BLaER1 treated with 17β-estradiol and CSF1 and Interleukin-3, amounts not matched to agents 10 nM and 100 nM (cell line): ENCODE measurements around the gene KRTAP10-5.
A peak's percentile ranks its signal among the peaks of the same experiment; 100 is the strongest.

Source experiments
- H3K27ac ChIP-seq, 11 experiments: shearing (Covaris generic); formaldehyde crosslinking; 2 replicates each; pipeline ENCODE4 v1.8.1; 2022
- H3K27me3 ChIP-seq, 11 experiments: shearing (Covaris generic); formaldehyde crosslinking; 2 replicates each; pipeline ENCODE4 v1.8.1; 2022
- H3K36me3 ChIP-seq, 11 experiments: shearing (Covaris generic); formaldehyde crosslinking; 2 replicates each; pipeline ENCODE4 v1.8.1; 2022
- H3K4me1 ChIP-seq, 10 experiments: shearing (Covaris generic); formaldehyde crosslinking; 2 replicates each; pipeline ENCODE4 v1.8.1; 2022
- H3K4me2 ChIP-seq, 11 experiments: shearing (Covaris generic); formaldehyde crosslinking; 2 replicates each; pipeline ENCODE4 v1.8.1; 2022
- H3K4me3 ChIP-seq, 10 experiments: shearing (Covaris generic); formaldehyde crosslinking; 2 replicates each; pipeline ENCODE4 v1.8.1; 2022
- H3K9ac ChIP-seq, 11 experiments: shearing (Covaris generic); formaldehyde crosslinking; 2 replicates each; pipeline ENCODE4 v1.8.1; 2022
- H3K9me3 ChIP-seq, 11 experiments: shearing (Covaris generic); formaldehyde crosslinking; replicated peaks in 1 of 11; 2 replicates each; pipeline ENCODE4 v1.8.1; 2022
- H4K20me1 ChIP-seq, 11 experiments: shearing (Covaris generic); formaldehyde crosslinking; 2 replicates each; pipeline ENCODE4 v1.8.1; 2022
- Cebpa-rat ChIP-seq, 11 experiments: shearing (Covaris generic); IDR thresholded peaks; 2 replicates each; pipeline ENCODE4 v1.8.1; 2022

KRTAP10-5 gene

DNA sequence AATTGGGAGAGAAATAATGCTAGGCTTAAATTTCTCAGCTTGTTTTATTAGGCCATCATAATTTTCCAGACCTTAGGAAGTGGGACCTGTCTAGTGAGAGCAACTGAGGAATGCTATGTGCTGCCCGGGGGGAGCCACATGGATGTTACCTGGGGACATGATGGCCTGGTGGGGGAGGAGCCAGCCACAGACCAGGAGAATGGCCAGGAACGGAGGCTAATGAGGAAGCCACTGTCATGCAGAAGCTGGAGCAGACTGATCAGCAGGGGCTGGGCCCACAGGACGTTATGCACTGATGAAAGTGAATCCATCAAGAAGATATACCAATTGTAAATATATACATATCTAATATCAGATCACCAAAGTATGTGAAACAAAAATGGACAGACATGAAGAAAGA is 35.8 kb downstream of the KRTAP10-5 start:
- Histone ChIP-seq H3K27ac (no peak overlapping the region), H3K36me3 (no peaks in the 10 kb centered on the region; a peak in 1 of 22 replicates), H3K4me2 (no peak overlapping the region), H3K9ac (no peak overlapping the region), H3K9me3 (peaks cover 14 to 22% (median 19%) of the 10 kb centered on the region in 11 experiments), H4K20me1 (no peaks in the 10 kb centered on the region), H3K27me3 (no peaks in the 10 kb centered on the region), H3K4me3 (no peak overlapping the region), H3K4me1 (peaks cover 15 to 34% (median 21%) of the 10 kb centered on the region in 10 experiments)
- no peak for TF ChIP-seq Cebpa-rat (IDR thresholded peaks at IDR 0.05)

DNA sequence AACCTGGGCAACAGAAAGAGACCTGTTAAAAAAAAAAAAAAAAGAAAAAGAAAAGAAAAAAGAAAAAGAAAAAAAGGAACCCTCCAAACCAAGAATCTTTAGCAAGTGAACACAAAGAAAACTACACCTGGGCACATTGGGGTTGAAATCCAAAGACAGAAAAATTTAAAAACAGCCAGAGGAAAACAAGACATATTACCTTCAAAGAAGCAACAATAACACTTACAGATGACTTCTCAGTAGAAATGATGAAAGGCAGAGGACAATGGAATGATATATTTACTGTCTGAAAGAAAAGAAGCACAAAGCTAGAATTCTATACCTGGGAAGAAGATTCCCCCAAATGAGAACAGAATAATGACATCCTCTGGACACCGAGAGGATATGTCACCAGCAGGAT is 37.7 kb downstream of the KRTAP10-5 start:
- no peaks in the 10 kb centered on the region; a peak in 1 of 22 replicates for H3K36me3 ChIP-seq
- H3K4me2 ChIP-seq = no peak overlapping the region
- no peak overlapping the region for H3K27ac ChIP-seq
- no peak overlapping the region for H3K4me3 ChIP-seq
- peaks cover 6 to 23% (median 9%) of the 10 kb centered on the region in 10 experiments for H3K4me1 ChIP-seq
- peaks cover 14 to 22% (median 18%) of the 10 kb centered on the region in 11 experiments for H3K9me3 ChIP-seq
- no peaks in the 10 kb centered on the region for H4K20me1 ChIP-seq
- H3K27me3 ChIP-seq = no peaks in the 10 kb centered on the region
- TF ChIP-seq Cebpa-rat (IDR thresholded peaks at IDR 0.05) = no peak
- H3K9ac ChIP-seq = no peak overlapping the region

DNA sequence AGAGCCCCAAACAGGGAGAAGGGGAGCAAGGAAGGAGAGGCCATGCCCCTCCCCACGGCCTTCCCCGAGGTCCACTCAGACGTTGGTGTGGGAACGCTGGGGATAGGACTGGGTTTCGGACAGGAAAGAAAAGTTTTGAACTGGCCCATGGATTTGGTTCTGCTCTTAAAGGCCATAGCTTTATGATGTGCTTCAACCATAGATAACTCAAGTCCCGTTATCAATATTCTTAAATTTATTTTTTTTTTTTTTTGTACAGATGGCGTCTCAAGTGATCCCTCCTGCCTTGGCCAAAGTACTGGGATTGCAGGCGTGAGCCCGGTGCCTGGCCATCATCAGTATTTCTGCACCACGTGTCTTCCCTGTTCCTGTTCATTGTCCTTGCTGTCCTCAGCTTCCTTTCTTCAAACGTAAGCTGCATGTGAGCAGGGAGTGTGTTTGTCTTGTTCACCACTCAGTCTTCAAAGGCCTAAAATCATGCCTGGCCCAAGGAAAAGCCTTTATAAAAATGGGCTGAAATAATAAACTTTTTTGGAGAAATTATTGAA is 39.6 kb downstream of the KRTAP10-5 start:
- Histone ChIP-seq H3K4me2 (peak overlapping the region in 4 of 11 experiments; percentile 16 to 44 (median 32); a peak in 2 of 22 replicates), H3K36me3 (no peaks in the 10 kb centered on the region), H3K9ac (no peak overlapping the region), H3K27ac (no peak overlapping the region), H4K20me1 (no peaks in the 10 kb centered on the region), H3K9me3 (peaks cover 0 to 6% (median under 1%) of the 10 kb centered on the region in 11 experiments; a peak in 8 of 22 replicates), H3K27me3 (no peaks in the 10 kb centered on the region), H3K4me1 (peaks cover 0 to 17% (median 2%) of the 10 kb centered on the region in 10 experiments; a peak in 4 of 20 replicates), H3K4me3 (no peak overlapping the region)
- TF ChIP-seq Cebpa-rat (IDR thresholded peaks at IDR 0.05) = no peak

DNA sequence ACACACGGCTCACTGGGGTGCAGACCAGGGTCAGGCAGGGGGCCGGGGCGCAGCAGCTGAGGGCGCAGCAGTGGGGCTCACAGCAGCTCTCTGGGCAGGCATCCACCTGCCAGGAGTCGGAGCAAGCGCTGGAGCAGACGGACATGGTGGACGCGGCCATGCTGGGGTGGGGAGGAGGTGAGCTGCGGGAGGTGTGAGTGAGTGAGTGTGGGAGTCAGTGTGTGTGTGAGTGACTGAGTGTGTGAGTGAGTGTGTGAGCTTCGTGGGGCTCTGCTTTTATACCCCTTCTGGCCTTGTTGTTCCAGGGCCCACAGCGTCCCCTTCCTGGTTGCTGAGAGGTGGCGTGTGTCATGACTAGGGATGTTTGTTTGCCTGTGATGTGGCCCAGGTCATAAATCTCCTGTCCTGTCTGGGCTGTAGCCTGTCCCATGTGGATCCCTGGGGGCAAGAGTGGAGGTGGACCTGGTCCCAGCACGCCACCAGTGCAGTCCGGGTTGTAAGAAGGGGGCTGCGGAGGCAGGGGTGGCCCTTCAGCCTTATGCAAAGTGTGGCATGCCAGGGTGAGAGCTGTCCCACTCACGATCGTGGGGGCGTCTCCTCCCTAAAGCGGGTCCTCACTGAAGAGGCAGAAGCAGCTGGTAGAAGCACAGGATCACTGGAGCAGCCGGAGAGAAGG is 40.3 kb downstream of the KRTAP10-5 start, which contains the start of gene KRTAP10-1:
KRTAP10-1 (minus strand) TSS at position 205 of the 676 bp plus-strand sequence; CDS start at position 160, 45 bp downstream.
- Histone ChIP-seq H3K36me3 (no peaks in the 10 kb centered on the region), H3K4me3 (no peak within 1 kb of the TSS), H3K27me3 (no peaks in the 10 kb centered on the region), H3K4me2 (peak within 1 kb of the TSS in 4 of 11 experiments; percentile 16 to 44 (median 32); a peak in 2 of 22 replicates), H3K4me1 (peaks cover 0 to 17% (median 2%) of the 10 kb centered on the region in 10 experiments; a peak in 4 of 20 replicates), H4K20me1 (no peaks in the 10 kb centered on the region), H3K27ac (no peak within 1 kb of the TSS), H3K9ac (no peak within 1 kb of the TSS), H3K9me3 (no peaks in the 10 kb centered on the region; a peak in 1 of 22 replicates)
- TF ChIP-seq Cebpa-rat (IDR thresholded peaks at IDR 0.05) = no peak

DNA sequence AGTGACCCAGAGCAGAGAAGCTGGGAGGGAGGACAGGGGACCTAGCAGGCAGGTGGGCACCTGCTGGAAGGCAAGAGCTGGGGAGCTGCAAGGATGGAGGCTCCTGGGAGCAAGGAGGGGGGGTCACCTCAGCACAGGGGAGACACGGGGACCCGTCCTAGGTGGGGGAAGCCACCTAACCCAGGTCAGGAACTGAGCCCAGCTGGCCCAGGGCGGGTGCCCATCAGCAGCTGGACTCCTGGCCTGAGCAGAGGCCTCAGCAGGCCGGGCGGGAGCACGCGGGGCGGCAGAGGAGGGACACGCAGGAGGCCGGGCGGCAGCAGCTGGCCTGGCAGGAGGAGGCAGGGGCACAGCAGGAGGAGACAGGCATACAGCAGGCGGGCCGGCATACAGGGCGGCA is 41.4 kb downstream of the KRTAP10-5 start:
- Histone ChIP-seq H3K27me3 (no peaks in the 10 kb centered on the region), H3K9ac (no peak overlapping the region), H3K4me1 (peaks cover 0 to 17% (median 4%) of the 10 kb centered on the region in 10 experiments; a peak in 5 of 20 replicates), H3K4me3 (no peak overlapping the region), H4K20me1 (no peaks in the 10 kb centered on the region), H3K4me2 (no peak overlapping the region), H3K9me3 (no peaks in the 10 kb centered on the region), H3K27ac (no peak overlapping the region), H3K36me3 (no peaks in the 10 kb centered on the region)
- TF ChIP-seq Cebpa-rat (IDR thresholded peaks at IDR 0.05) = no peak

DNA sequence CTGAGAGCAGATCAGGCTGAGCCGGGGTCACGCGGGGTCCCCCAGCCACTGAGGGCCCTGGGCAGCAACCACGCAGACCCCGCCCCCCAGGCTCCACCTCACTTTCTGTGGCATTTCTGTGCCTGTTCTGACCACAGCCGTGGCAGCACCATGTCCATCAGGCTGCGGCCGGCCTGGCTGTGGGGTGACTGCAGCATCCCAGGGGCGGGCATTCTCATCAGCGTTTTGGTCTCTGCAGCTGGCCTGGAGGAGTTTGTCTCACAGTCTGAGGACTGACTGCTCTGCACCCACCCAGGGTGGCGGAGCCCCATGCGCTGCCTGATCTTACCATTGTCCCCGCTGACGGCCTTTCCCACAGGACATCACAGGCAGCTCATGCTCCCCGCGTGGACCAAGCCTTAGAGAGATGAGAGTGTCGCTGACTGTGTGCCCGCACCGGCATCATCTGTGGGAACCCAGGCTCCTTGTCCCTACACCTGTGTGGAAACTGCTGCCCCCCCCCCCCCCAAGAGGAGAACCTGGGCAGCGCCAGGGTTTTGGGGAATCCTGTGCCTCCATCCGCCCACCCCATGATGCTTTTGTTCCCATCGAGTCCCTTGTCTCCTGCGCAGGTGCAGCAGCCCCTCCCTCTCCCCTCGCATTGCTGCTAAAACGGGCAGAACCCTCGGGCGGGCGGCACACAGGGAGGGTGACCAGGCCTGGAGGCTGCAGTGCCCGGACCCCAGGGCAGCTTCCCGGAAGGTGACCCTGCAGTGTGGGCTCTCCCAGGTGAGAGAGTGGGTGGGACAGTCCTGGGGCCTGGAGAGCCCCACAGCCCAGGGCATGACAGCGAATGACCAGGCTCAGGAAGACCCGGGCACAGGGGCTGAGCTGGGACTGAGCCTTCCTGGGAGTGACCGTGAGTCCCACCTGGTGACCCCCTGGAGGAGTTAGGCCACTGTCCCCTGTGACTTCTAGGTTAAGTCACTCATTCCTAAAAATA is 42.2 kb downstream of the KRTAP10-5 start:
- no peak overlapping the region for H3K9ac ChIP-seq
- H3K9me3 ChIP-seq = no peaks in the 10 kb centered on the region
- no peak overlapping the region for H3K27ac ChIP-seq
- TF ChIP-seq Cebpa-rat (IDR thresholded peaks at IDR 0.05) = no peak
- no peak overlapping the region for H3K4me3 ChIP-seq
- no peaks in the 10 kb centered on the region for H4K20me1 ChIP-seq
- H3K4me1 ChIP-seq = peaks cover 0 to 15% (median 4%) of the 10 kb centered on the region in 10 experiments; a peak in 5 of 20 replicates
- no peaks in the 10 kb centered on the region for H3K27me3 ChIP-seq
- no peak overlapping the region for H3K4me2 ChIP-seq
- no peaks in the 10 kb centered on the region for H3K36me3 ChIP-seq

DNA sequence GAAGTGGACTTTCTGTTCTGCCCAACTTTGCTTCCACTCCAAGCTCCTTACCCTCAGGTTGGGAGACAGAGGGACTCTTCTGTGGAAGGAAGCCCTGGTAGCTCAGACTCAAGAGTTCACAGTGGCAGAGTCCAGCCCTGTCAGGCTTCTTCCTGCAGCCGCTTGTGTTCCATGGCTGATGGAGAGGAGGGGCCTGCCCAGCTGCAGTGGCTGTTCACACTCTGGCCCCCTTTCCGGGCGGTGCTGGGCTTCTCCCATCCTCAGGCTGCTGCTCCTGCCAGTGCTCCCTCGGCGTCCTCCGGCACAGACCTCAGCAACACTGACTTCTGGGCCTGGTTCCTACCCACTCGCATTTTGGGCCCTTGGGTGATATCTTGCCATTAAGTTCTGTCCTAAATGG is 44.4 kb downstream of the KRTAP10-5 start:
- Histone ChIP-seq H3K4me2 (no peak overlapping the region), H3K27ac (no peak overlapping the region), H3K9me3 (no peaks in the 10 kb centered on the region)

DNA sequence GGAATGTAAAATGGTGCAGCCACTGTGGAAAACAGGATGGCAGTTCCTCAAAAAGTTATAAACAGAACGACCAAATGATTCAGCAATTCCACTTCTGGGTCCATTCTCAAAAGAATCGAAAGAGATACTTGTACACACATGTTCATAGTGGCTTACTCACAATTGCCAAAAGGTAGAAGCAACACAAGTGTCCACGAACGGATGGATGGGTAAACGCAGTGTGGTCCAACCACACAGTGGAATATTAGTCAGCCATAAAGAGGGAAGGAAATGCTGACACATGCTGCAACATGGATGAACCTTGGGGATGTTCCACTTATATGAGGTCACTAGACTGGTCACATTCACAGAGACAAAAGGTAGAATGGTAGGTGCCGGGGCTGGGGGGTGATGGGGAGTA is 45.7 kb downstream of the KRTAP10-5 start:
- no peaks in the 10 kb centered on the region for H3K27me3 ChIP-seq
- H3K4me3 ChIP-seq = no peak overlapping the region
- H4K20me1 ChIP-seq = no peaks in the 10 kb centered on the region
- H3K27ac ChIP-seq = no peak overlapping the region
- H3K9ac ChIP-seq = no peak overlapping the region
- H3K9me3 ChIP-seq = no peaks in the 10 kb centered on the region
- no peak for TF ChIP-seq Cebpa-rat (IDR thresholded peaks at IDR 0.05)
- H3K36me3 ChIP-seq = no peaks in the 10 kb centered on the region
- peaks cover 0 to 3% (median 0%) of the 10 kb centered on the region in 10 experiments; a peak in 1 of 20 replicates for H3K4me1 ChIP-seq
- no peak overlapping the region for H3K4me2 ChIP-seq

More for the DNA sequence above, 44.4 kb downstream of the KRTAP10-5 start:
- no peaks in the 10 kb centered on the region for H3K27me3 ChIP-seq
- no peaks in the 10 kb centered on the region for H3K36me3 ChIP-seq
- H3K9ac ChIP-seq = no peak overlapping the region
- H3K4me3 ChIP-seq = no peak overlapping the region
- H3K4me1 ChIP-seq = peaks cover 0 to 7% (median under 1%) of the 10 kb centered on the region in 10 experiments; a peak in 5 of 20 replicates
- no peak for TF ChIP-seq Cebpa-rat (IDR thresholded peaks at IDR 0.05)
- H4K20me1 ChIP-seq = no peaks in the 10 kb centered on the region
